OCI-LY7 (cell line): Measurements from ENCODE around the gene DOP1A. TPM values are rescaled to one million over a fixed set of nuclear protein-coding genes. Genes with fewer than 3 reads are reported as not detected.

ENCODE experiments used
- BruUV-seq: library from RNA; stranded (reverse); fragments of 400-500 nt; replicated peaks from 2 replicates; lab custom pipeline; 2021; lab: Mats Ljungman, UMichigan
- CTCF ChIA-PET: fragments of 300-600 bp; sonication (Branson Sonifier 250); formaldehyde crosslinking; loops from one replicate; lab custom pipeline; 2022; ENCODE audit warnings: antibody characterized with exemption; ENCODE audit not compliant: unreplicated experiment; lab: Charles Lee
- POLR2A ChIA-PET: fragments of 300-600 bp; sonication (Branson Sonifier 250); formaldehyde crosslinking; loops from one replicate; lab custom pipeline; 2022; ENCODE audit warnings: antibody characterized with exemption; lab: Charles Lee
- DNase-seq: peaks from one replicate; pipeline ENCODE4 v3.0.0-alpha.2; 2015; ENCODE audit warnings: low spot score
- H2AFZ ChIP-seq: fragments of 200-600 bp; sonication (generic), shearing (Covaris generic); 2 replicates; pipeline ENCODE4 v1.6.1; 2014; ENCODE audit warnings: mild to moderate bottlenecking, antibody characterized with exemption, low read length, moderate library complexity
- H3K27ac ChIP-seq: fragments of 200-600 bp; sonication (generic); 2 replicates; pipeline ENCODE4 v1.5.1; 2014; ENCODE audit warnings: mixed run types, low read depth, mild to moderate bottlenecking, moderate library complexity, low read length, inconsistent platforms; ENCODE audit not compliant: poor library complexity, severe bottlenecking
- H3K36me3 ChIP-seq: fragments of 200-600 bp; sonication (generic); 2 replicates; pipeline ENCODE4 v1.6.1; 2014; ENCODE audit warnings: mild to moderate bottlenecking, antibody characterized with exemption, low read length, moderate library complexity, mixed read lengths; ENCODE audit not compliant: insufficient read depth
- H3K4me1 ChIP-seq: fragments of 200-600 bp; sonication (generic); 2 replicates; pipeline ENCODE4 v1.5.1; 2014; ENCODE audit warnings: mild to moderate bottlenecking, low read length; ENCODE audit not compliant: insufficient read depth, poor library complexity, severe bottlenecking
- H3K4me2 ChIP-seq: fragments of 200-600 bp; sonication (generic); 2 replicates; pipeline ENCODE4 v1.6.1; 2014; ENCODE audit warnings: mild to moderate bottlenecking, low read length
- H3K4me3 ChIP-seq: fragments of 200-600 bp; sonication (generic); 2 replicates; pipeline ENCODE4 v1.5.1; 2014; ENCODE audit warnings: mild to moderate bottlenecking, low read depth, low read length; ENCODE audit not compliant: poor library complexity, severe bottlenecking
- H3K79me2 ChIP-seq: fragments of 200-600 bp; sonication (generic); 2 replicates; pipeline ENCODE4 v1.6.1; 2016; ENCODE audit warnings: low read depth, mild to moderate bottlenecking, low read length, moderate library complexity, mixed read lengths; ENCODE audit not compliant: insufficient read depth
- H3K9me2 ChIP-seq: fragments of 200-600 bp; sonication (generic); 2 replicates; pipeline ENCODE4 v1.6.1; 2016; ENCODE audit warnings: mild to moderate bottlenecking, low read length, mixed read lengths; ENCODE audit not compliant: insufficient read depth
- H3K9me3 ChIP-seq: fragments of 200-600 bp; sonication (generic); 2 replicates; pipeline ENCODE4 v1.6.1; 2014; ENCODE audit warnings: mild to moderate bottlenecking, mixed run types, low read length, mixed read lengths
- H4K20me1 ChIP-seq: fragments of 200-600 bp; sonication (generic); 2 replicates; pipeline ENCODE4 v1.6.1; 2014; ENCODE audit warnings: mild to moderate bottlenecking, antibody characterized with exemption, low read length, moderate library complexity, mixed read lengths; ENCODE audit not compliant: insufficient read depth
- CTCF ChIP-seq: fragments of 200-600 bp; sonication (generic); conservative IDR thresholded peaks from 2 replicates; pipeline ENCODE4 v1.5.1; 2014; ENCODE audit warnings: mild to moderate bottlenecking, antibody characterized with exemption, low read length, moderate library complexity, mixed read lengths
- EZH2phosphoT487 ChIP-seq: fragments of 200-600 bp; sonication (generic); IDR thresholded peaks from 2 replicates; pipeline ENCODE4 v1.6.1; 2018; ENCODE audit warnings: low read depth, borderline replicate concordance, mild to moderate bottlenecking, mixed run types, antibody characterized with exemption, low read length, moderate library complexity, mixed read lengths
- intact Hi-C: fragments of 100-400 bp; cut with micrococcal nuclease; formaldehyde crosslinking; loops from one replicate; pipeline ENCODE4 v1.10.0; 2022; ENCODE audit not compliant: unreplicated experiment
- total RNA-seq, 2 experiments: library from RNA; depleted of rRNA in 1 of 2; stranded (reverse); fragments of >200 nt in 1 of 2; shearing (Covaris generic) in 1 of 2; gene quantifications; 2 replicates each; pipeline ENCODE4 v1.2.3, GENCODE V29; 2014 to 2022

The DOP1A gene
- total RNA-seq, 2 experiments from 2014 or later = 25.2 to 25.6 TPM

DNA sequence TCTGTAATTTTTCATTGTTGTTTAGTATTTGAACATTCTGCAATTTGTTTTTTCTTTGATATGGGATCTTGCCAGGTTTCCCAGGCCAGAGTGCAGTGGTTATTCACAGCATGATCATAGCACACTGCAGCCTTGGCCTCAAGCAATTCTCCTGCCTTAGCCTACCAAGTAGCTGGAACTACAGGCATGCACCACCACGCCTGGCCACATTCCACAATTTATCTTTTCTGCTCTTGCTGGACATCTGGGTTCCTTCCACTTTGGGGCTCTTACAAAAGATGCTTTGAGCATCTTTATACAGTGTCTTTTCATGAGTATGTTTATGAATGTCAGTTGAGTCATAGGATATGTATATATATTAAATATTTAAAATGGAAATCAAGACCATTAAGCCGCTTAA is 83.6 kb downstream of the DOP1A start:
- Histone ChIP-seq H4K20me1 (no peaks in the 10 kb centered on the region), H3K27ac (no peak overlapping the region), H2AFZ (no peak overlapping the region), H3K4me2 (no peak overlapping the region), H3K9me2 (no peaks in the 10 kb centered on the region), H3K79me2 (no peaks in the 10 kb centered on the region), H3K36me3 (peaks cover 56% of the 10 kb centered on the region), H3K4me1 (no peaks in the 10 kb centered on the region), H3K9me3 (no peaks in the 10 kb centered on the region), H3K4me3 (no peak overlapping the region)
- intact Hi-C loops = no loop called here
- TF ChIP-seq CTCF = no peak
- TF ChIP-seq EZH2phosphoT487 = no peak
- ChIA-PET POLR2A (no interaction called here), CTCF (no interaction called here)
- DNase-seq = no peak
- no TSS peak for BruUV-seq

- Histone ChIP-seq H3K36me3 (peaks cover 56% of the 10 kb centered on the region), H3K4me1 (no peaks in the 10 kb centered on the region), H4K20me1 (no peaks in the 10 kb centered on the region), H3K27ac (no peak overlapping the region), H2AFZ (no peak overlapping the region), H3K9me2 (no peaks in the 10 kb centered on the region), H3K4me3 (no peak overlapping the region), H3K4me2 (no peak overlapping the region), H3K9me3 (no peaks in the 10 kb centered on the region), H3K79me2 (no peaks in the 10 kb centered on the region)
- no peak for DNase-seq
- TF ChIP-seq CTCF (no peak), EZH2phosphoT487 (no peak)
- ChIA-PET CTCF (no interaction called here), POLR2A (no interaction called here)
- no TSS peak for BruUV-seq
- intact Hi-C loops = no loop called here
Observed at GRCh38 chr6:83152913-83153312, 85.4 kb downstream of the DOP1A start.

GRCh38 chr6:83153883-83154521 is 86.5 kb downstream of the DOP1A start:
- Histone ChIP-seq H3K79me2 (no peaks in the 10 kb centered on the region), H3K36me3 (peaks cover 61% of the 10 kb centered on the region), H3K4me1 (no peaks in the 10 kb centered on the region), H3K9me2 (no peaks in the 10 kb centered on the region), H4K20me1 (no peaks in the 10 kb centered on the region), H3K4me2 (no peak overlapping the region), H3K27ac (no peak overlapping the region), H3K4me3 (no peak overlapping the region), H3K9me3 (no peaks in the 10 kb centered on the region), H2AFZ (no peak overlapping the region)
- ChIA-PET POLR2A (interaction anchor here (0.9 to 1.6 kb wide), 2 partner anchors 9 to 14 kb away, joined by 5 to 6 read pairs; no protein-coding TSS in a partner anchor), CTCF (no interaction called here)
- no peak for DNase-seq
- intact Hi-C loops = no loop called here
- no peak for TF ChIP-seq CTCF
- no peak for TF ChIP-seq EZH2phosphoT487
- no TSS peak for BruUV-seq
